ENCODE data around the gene GABPB1. TPM values are rescaled to one million over a fixed set of nuclear protein-coding genes. Genes with fewer than 3 reads are reported as not detected.

Gene GABPB1
- total RNA-seq, 8 experiments from 2014 or later, result 17.4 to 33.4 (median 21.0) TPM

- 80 to 100% (median 100%) methylated on average over 1 to 2 of the region's 2 CpGs; no CpG with 5 or more reads in 2 of the 10 experiments for WGBS, 10 experiments
- Histone ChIP-seq H3K4me3 (no peak overlapping the region), H3K4me1 (replicated peaks in 1 of 2) (no peaks in the 10 kb centered on the region), H3K27ac (no peak overlapping the region)
- no peak for ATAC-seq (replicated peaks in 6 of 8)
- in situ Hi-C loops (cut with MboI; ENCODE audit: low pct_unique_long_range_greater_than_20kb in 2 of 9, low sequenced_read_pairs in 9 of 9, unreplicated experiment in 9 of 9), result no loop called here
These were observed 109.9 kb downstream of the GABPB1 start for GRCh38 chr15:50244959-50245624.

GRCh38 chr15:50244153-50244552 is 110.8 kb downstream of the GABPB1 start:
- no peak for ATAC-seq (replicated peaks in 6 of 8)
- no peak overlapping the region for H3K27ac ChIP-seq
- H3K4me3 ChIP-seq, result no peak overlapping the region
- in situ Hi-C loops (cut with MboI; ENCODE audit: low pct_unique_long_range_greater_than_20kb in 2 of 9, low sequenced_read_pairs in 9 of 9, unreplicated experiment in 9 of 9), result no loop called here
- H3K4me1 ChIP-seq (replicated peaks in 1 of 2), result no peaks in the 10 kb centered on the region
- WGBS, 10 experiments, result 83 to 100% (median 100%) methylated on average over 1 of the region's 1 CpG; no CpG with 5 or more reads in 7 of the 10 experiments

GRCh38 chr15:50241684-50242450 is 113.1 kb downstream of the GABPB1 start:
- no peak overlapping the region for H3K4me3 ChIP-seq
- in situ Hi-C loops (cut with MboI; ENCODE audit: low pct_unique_long_range_greater_than_20kb in 2 of 9, low sequenced_read_pairs in 9 of 9, unreplicated experiment in 9 of 9), result no loop called here
- WGBS, 10 experiments, result 41 to 100% (median 67%) methylated on average over 1 to 5 of the region's 5 CpGs
- ATAC-seq (replicated peaks in 6 of 8), result peak in 1 of 8 experiments; percentile 29
- H3K4me1 ChIP-seq (replicated peaks in 1 of 2), result no peaks in the 10 kb centered on the region
- no peak overlapping the region for H3K27ac ChIP-seq

- WGBS, 10 experiments, result 33 to 89% (median 68%) methylated on average over 1 to 2 of the region's 2 CpGs; no CpG with 5 or more reads in 4 of the 10 experiments
- H3K27ac ChIP-seq, result no peak overlapping the region
These were observed 116.7 kb downstream of the GABPB1 start for GRCh38 chr15:50238255-50238654.

GRCh38 chr15:50236433-50236832 is 118.6 kb downstream of the GABPB1 start:
- in situ Hi-C loops (cut with MboI; ENCODE audit: low pct_unique_long_range_greater_than_20kb in 2 of 9, low sequenced_read_pairs in 9 of 9, unreplicated experiment in 9 of 9), result no loop called here
- WGBS, 10 experiments, result 58 to 100% (median 93%) methylated on average over 1 to 7 of the region's 9 CpGs; no CpG with 5 or more reads in 2 of the 10 experiments

More at GRCh38 chr15:50238255-50238654, 116.7 kb downstream of the GABPB1 start:
- H3K4me3 ChIP-seq, result no peak overlapping the region
- H3K4me1 ChIP-seq (replicated peaks in 1 of 2), result no peaks in the 10 kb centered on the region
- ATAC-seq (replicated peaks in 6 of 8), result no peak
- in situ Hi-C loops (cut with MboI; ENCODE audit: low pct_unique_long_range_greater_than_20kb in 2 of 9, low sequenced_read_pairs in 9 of 9, unreplicated experiment in 9 of 9), result no loop called here

GRCh38 chr15:50235794-50236193 is 119.2 kb downstream of the GABPB1 start:
- in situ Hi-C loops (cut with MboI; ENCODE audit: low pct_unique_long_range_greater_than_20kb in 2 of 9, low sequenced_read_pairs in 9 of 9, unreplicated experiment in 9 of 9), result no loop called here
- Histone ChIP-seq H3K4me1 (replicated peaks in 1 of 2) (no peaks in the 10 kb centered on the region), H3K4me3 (no peak overlapping the region), H3K27ac (no peak overlapping the region)
- peak in 2 of 8 experiments; percentile 39 to 49 for ATAC-seq (replicated peaks in 6 of 8)
- WGBS, 10 experiments, result 100% methylated on average over 1 of the region's 1 CpG; no CpG with 5 or more reads in 8 of the 10 experiments

More at GRCh38 chr15:50236433-50236832, 118.6 kb downstream of the GABPB1 start:
- Histone ChIP-seq H3K4me3 (no peak overlapping the region), H3K4me1 (replicated peaks in 1 of 2) (no peaks in the 10 kb centered on the region), H3K27ac (no peak overlapping the region)
- no peak for ATAC-seq (replicated peaks in 6 of 8)

GRCh38 chr15:50234764-50235163 is 120.2 kb downstream of the GABPB1 start:
- ATAC-seq (replicated peaks in 6 of 8), result no peak
- no peak overlapping the region for H3K27ac ChIP-seq
- no peaks in the 10 kb centered on the region for H3K4me1 ChIP-seq (replicated peaks in 1 of 2)
- WGBS, 10 experiments, result 60 to 100% (median 94%) methylated on average over 1 to 2 of the region's 2 CpGs; no CpG with 5 or more reads in 2 of the 10 experiments
- in situ Hi-C loops (cut with MboI; ENCODE audit: low pct_unique_long_range_greater_than_20kb in 2 of 9, low sequenced_read_pairs in 9 of 9, unreplicated experiment in 9 of 9), result no loop called here
- no peak overlapping the region for H3K4me3 ChIP-seq

GRCh38 chr15:50233192-50233736 is 121.7 kb downstream of the GABPB1 start:
- Histone ChIP-seq H3K4me1 (replicated peaks in 1 of 2) (no peaks in the 10 kb centered on the region), H3K4me3 (no peak overlapping the region), H3K27ac (no peak overlapping the region)
- no peak for ATAC-seq (replicated peaks in 6 of 8)
- in situ Hi-C loops (cut with MboI; ENCODE audit: low pct_unique_long_range_greater_than_20kb in 2 of 9, low sequenced_read_pairs in 9 of 9, unreplicated experiment in 9 of 9), result no loop called here

- WGBS, 10 experiments, result 0 to 100% (median 60%) methylated on average over 1 to 2 of the region's 2 CpGs; no CpG with 5 or more reads in 4 of the 10 experiments
- Histone ChIP-seq H3K4me1 (replicated peaks in 1 of 2) (no peaks in the 10 kb centered on the region), H3K27ac (no peak overlapping the region), H3K4me3 (no peak overlapping the region)
- no peak for ATAC-seq (replicated peaks in 6 of 8)
- in situ Hi-C loops (cut with MboI; ENCODE audit: low pct_unique_long_range_greater_than_20kb in 2 of 9, low sequenced_read_pairs in 9 of 9, unreplicated experiment in 9 of 9), result no loop called here
These were observed 122.2 kb downstream of the GABPB1 start for GRCh38 chr15:50232791-50233190.

GRCh38 chr15:50231761-50232160 is 123.2 kb downstream of the GABPB1 start:
- no peak overlapping the region for H3K27ac ChIP-seq
- no peak overlapping the region for H3K4me3 ChIP-seq
- ATAC-seq (replicated peaks in 6 of 8), result no peak
- in situ Hi-C loops (cut with MboI; ENCODE audit: low pct_unique_long_range_greater_than_20kb in 2 of 9, low sequenced_read_pairs in 9 of 9, unreplicated experiment in 9 of 9), result no loop called here
- H3K4me1 ChIP-seq (replicated peaks in 1 of 2), result no peaks in the 10 kb centered on the region

- 55 to 100% (median 100%) methylated on average over 1 to 3 of the region's 3 CpGs; no CpG with 5 or more reads in 1 of the 10 experiments for WGBS, 10 experiments
- no peak for ATAC-seq (replicated peaks in 6 of 8)
- no peak overlapping the region for H3K4me3 ChIP-seq
- no peaks in the 10 kb centered on the region for H3K4me1 ChIP-seq (replicated peaks in 1 of 2)
- in situ Hi-C loops (cut with MboI; ENCODE audit: low pct_unique_long_range_greater_than_20kb in 2 of 9, low sequenced_read_pairs in 9 of 9, unreplicated experiment in 9 of 9), result no loop called here
- no peak overlapping the region for H3K27ac ChIP-seq
These were observed 125.7 kb downstream of the GABPB1 start for GRCh38 chr15:50229336-50229735.

- in situ Hi-C loops (cut with MboI; ENCODE audit: low pct_unique_long_range_greater_than_20kb in 2 of 9, low sequenced_read_pairs in 9 of 9, unreplicated experiment in 9 of 9), result no loop called here
- WGBS, 10 experiments, result 80 to 100% (median 90%) methylated on average over 1 to 3 of the region's 3 CpGs; no CpG with 5 or more reads in 3 of the 10 experiments
These were observed 126.1 kb downstream of the GABPB1 start for GRCh38 chr15:50228866-50229265.

GRCh38 chr15:50227076-50227475 is 127.9 kb downstream of the GABPB1 start:
- 22 to 100% (median 86%) methylated on average over 1 to 5 of the region's 5 CpGs; no CpG with 5 or more reads in 1 of the 10 experiments for WGBS, 10 experiments
- no peaks in the 10 kb centered on the region for H3K4me1 ChIP-seq (replicated peaks in 1 of 2)
- no peak overlapping the region for H3K27ac ChIP-seq
- in situ Hi-C loops (cut with MboI; ENCODE audit: low pct_unique_long_range_greater_than_20kb in 2 of 9, low sequenced_read_pairs in 9 of 9, unreplicated experiment in 9 of 9), result no loop called here
- no peak for ATAC-seq (replicated peaks in 6 of 8)
- no peak overlapping the region for H3K4me3 ChIP-seq

More at GRCh38 chr15:50228866-50229265, 126.1 kb downstream of the GABPB1 start:
- H3K4me1 ChIP-seq (replicated peaks in 1 of 2), result no peaks in the 10 kb centered on the region
- ATAC-seq (replicated peaks in 6 of 8), result no peak
- no peak overlapping the region for H3K4me3 ChIP-seq
- no peak overlapping the region for H3K27ac ChIP-seq
